Upper lobe of left lung (tissue), 4 donors: ENCODE results near the gene GFRA1.

Experiments
- EP300 ChIP-seq, 4 donors: sonication (generic); formaldehyde crosslinking; IDR thresholded peaks; one replicate each; pipeline ENCODE4 v1.5.1; 2017; ENCODE audit warnings: antibody characterized with exemption in 4 of 4, control low read depth in 2 of 4
- POLR2A ChIP-seq, 4 donors: fragments of 450-650 bp; IDR thresholded peaks; one replicate each; pipeline ENCODE4 v1.5.1; 2016 to 2017; ENCODE audit warnings: antibody characterized with exemption in 4 of 4, mild to moderate bottlenecking in 2 of 4
- TF ChIP-seq, protein P1 (sequence below), 6 experiments: fragments of 450-650 bp in 4 of 6; fragments of 200-600 bp in 2 of 6; sonication (generic) in 2 of 6; IDR thresholded peaks; one replicate each; pipeline ENCODE4 v1.5.1; 2016 to 2019; ENCODE audit warnings: antibody characterized with exemption in 6 of 6

DNA sequence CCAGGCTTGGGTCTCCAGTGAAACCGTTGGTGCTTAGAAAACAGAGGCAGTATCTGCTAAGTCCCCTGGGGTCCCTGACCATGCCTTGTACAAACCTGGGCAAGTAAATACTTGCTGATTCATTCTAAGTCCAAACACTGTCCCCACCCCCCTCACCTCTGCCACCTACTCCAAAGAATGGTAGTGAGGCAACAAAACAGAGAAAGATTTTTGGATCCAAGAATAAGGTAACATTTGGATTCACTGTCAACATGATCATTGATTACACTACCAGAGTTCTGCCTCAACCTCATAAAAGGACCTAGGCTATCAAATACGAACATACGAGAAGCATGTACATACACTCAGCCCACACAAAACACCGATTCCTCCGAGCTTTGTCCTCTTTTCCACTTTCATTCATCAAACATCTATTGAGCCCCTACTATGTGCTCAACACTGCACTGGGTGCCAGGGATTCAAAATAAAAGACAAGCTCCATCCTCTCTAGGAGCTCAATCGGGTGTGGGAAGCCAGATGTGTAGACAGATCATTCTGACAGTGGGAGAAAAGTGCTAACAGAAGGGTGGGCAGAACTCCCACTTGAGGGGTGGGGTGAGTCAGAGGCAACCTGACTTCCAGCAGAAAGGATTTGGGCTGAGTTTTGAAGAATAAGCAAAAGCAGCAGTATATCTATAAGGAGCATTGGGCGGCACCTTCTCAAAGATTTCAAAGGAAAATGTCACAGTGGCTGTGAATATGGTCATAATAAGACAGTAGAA, 71.2 kb downstream of the GFRA1 start:
- TF ChIP-seq, protein P1, sequence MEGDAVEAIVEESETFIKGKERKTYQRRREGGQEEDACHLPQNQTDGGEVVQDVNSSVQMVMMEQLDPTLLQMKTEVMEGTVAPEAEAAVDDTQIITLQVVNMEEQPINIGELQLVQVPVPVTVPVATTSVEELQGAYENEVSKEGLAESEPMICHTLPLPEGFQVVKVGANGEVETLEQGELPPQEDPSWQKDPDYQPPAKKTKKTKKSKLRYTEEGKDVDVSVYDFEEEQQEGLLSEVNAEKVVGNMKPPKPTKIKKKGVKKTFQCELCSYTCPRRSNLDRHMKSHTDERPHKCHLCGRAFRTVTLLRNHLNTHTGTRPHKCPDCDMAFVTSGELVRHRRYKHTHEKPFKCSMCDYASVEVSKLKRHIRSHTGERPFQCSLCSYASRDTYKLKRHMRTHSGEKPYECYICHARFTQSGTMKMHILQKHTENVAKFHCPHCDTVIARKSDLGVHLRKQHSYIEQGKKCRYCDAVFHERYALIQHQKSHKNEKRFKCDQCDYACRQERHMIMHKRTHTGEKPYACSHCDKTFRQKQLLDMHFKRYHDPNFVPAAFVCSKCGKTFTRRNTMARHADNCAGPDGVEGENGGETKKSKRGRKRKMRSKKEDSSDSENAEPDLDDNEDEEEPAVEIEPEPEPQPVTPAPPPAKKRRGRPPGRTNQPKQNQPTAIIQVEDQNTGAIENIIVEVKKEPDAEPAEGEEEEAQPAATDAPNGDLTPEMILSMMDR (IDR thresholded peaks at IDR 0.05), result no peak
- TF ChIP-seq POLR2A (IDR thresholded peaks at IDR 0.05), result no peak
- no peak for TF ChIP-seq EP300 (IDR thresholded peaks at IDR 0.05)
